ENCODE data around the gene TSPAN18.

TSPAN18 gene

DNA sequence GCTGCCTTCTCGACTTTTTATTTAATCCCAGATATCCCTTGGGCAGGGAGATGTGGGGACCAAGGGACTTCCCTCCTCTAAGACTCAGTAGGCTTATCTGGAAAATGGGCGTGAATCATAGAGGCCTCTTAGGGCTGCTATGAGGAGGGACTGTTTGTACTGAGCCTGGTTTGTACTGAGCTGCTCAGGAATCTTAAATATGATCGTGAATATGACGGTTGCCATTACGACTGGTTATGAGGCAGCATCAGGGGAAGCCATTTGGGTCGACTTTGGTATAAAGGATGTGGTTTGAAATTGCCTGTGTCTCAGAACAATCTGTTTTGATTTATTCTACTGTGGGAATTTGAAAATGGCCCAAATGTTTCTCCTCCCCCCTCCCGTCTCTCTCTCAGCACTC, 20.6 kb downstream of the TSPAN18 start:
- H3K36me3 ChIP-seq (replicated peaks; ENCODE audit: insufficient read depth, low read length) = no peaks in the 10 kb centered on the region
- H3K9me3 ChIP-seq (replicated peaks; ENCODE audit: insufficient read depth, low read length) = no peaks in the 10 kb centered on the region
- no peaks in the 10 kb centered on the region for H4K20me1 ChIP-seq (ENCODE audit: insufficient read depth, low read length)
- no peak overlapping the region for H3K4me2 ChIP-seq (ENCODE audit: low read depth, low read length)
- H3F3A ChIP-seq (ENCODE audit: insufficient read depth, low read length) = no peaks in the 10 kb centered on the region
- H3K9me2 ChIP-seq (replicated peaks; ENCODE audit: insufficient read depth, low read length) = no peaks in the 10 kb centered on the region
- DNase-seq = no peak
- H2AFZ ChIP-seq (ENCODE audit: low read length) = no peak overlapping the region
- H3K9ac ChIP-seq (ENCODE audit: low read length) = no peak overlapping the region
- H3K4me1 ChIP-seq (ENCODE audit: low read length) = no peaks in the 10 kb centered on the region
- H3K27me3 ChIP-seq (replicated peaks; ENCODE audit: insufficient read depth, low read length) = no peaks in the 10 kb centered on the region
- TF ChIP-seq EZH2phosphoT487 (IDR thresholded peaks at IDR 0.05; ENCODE audit: low read length) (no peak), EZH2 (optimal IDR thresholded peaks at IDR 0.05; ENCODE audit: low read depth, low read length) (no peak)
- TF ChIP-seq, protein P1, sequence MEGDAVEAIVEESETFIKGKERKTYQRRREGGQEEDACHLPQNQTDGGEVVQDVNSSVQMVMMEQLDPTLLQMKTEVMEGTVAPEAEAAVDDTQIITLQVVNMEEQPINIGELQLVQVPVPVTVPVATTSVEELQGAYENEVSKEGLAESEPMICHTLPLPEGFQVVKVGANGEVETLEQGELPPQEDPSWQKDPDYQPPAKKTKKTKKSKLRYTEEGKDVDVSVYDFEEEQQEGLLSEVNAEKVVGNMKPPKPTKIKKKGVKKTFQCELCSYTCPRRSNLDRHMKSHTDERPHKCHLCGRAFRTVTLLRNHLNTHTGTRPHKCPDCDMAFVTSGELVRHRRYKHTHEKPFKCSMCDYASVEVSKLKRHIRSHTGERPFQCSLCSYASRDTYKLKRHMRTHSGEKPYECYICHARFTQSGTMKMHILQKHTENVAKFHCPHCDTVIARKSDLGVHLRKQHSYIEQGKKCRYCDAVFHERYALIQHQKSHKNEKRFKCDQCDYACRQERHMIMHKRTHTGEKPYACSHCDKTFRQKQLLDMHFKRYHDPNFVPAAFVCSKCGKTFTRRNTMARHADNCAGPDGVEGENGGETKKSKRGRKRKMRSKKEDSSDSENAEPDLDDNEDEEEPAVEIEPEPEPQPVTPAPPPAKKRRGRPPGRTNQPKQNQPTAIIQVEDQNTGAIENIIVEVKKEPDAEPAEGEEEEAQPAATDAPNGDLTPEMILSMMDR (IDR thresholded peaks at IDR 0.05; ENCODE audit: low read length) = no peak
- H3K27ac ChIP-seq (ENCODE audit: low read length) = no peak overlapping the region
- no peaks in the 10 kb centered on the region for H3K79me2 ChIP-seq (ENCODE audit: low read length)
- H3K4me3 ChIP-seq (ENCODE audit: low read length) = no peak overlapping the region

DNA sequence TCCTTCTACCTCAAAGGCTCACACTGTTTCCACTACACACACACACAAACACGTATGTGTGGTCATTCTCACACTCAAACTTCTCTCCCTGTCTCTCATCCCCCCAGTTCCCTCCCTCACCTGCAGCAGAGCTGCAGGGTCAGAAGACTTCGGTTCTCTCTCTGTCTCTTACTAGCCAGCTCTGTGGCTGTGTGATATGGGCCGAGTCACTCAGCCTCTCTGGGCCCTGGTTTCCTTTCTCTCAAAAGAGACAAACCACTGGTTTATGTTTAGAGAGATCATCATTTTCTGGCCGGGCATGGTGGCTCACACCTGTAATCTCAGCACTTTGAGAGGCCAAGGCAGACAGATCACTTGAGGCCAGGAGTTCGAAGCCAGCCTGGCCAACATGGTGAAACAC, 21.1 kb downstream of the TSPAN18 start:
- no peaks in the 10 kb centered on the region for H3K27me3 ChIP-seq (replicated peaks; ENCODE audit: insufficient read depth, low read length)
- no peak overlapping the region for H3K27ac ChIP-seq (ENCODE audit: low read length)
- H3K79me2 ChIP-seq (ENCODE audit: low read length) = no peaks in the 10 kb centered on the region
- no peaks in the 10 kb centered on the region for H3K9me2 ChIP-seq (replicated peaks; ENCODE audit: insufficient read depth, low read length)
- no peak overlapping the region for H3K4me3 ChIP-seq (ENCODE audit: low read length)
- H3K4me1 ChIP-seq (ENCODE audit: low read length) = no peaks in the 10 kb centered on the region
- no peak for DNase-seq
- no peak for TF ChIP-seq EZH2phosphoT487 (IDR thresholded peaks at IDR 0.05; ENCODE audit: low read length)
- TF ChIP-seq, protein P1 (IDR thresholded peaks at IDR 0.05; ENCODE audit: low read length) = no peak
- TF ChIP-seq EZH2 (optimal IDR thresholded peaks at IDR 0.05; ENCODE audit: low read depth, low read length) = no peak
- H2AFZ ChIP-seq (ENCODE audit: low read length) = no peak overlapping the region
- H4K20me1 ChIP-seq (ENCODE audit: insufficient read depth, low read length) = no peaks in the 10 kb centered on the region
- no peak overlapping the region for H3K9ac ChIP-seq (ENCODE audit: low read length)
- H3K4me2 ChIP-seq (ENCODE audit: low read depth, low read length) = no peak overlapping the region
- H3F3A ChIP-seq (ENCODE audit: insufficient read depth, low read length) = no peaks in the 10 kb centered on the region
- no peaks in the 10 kb centered on the region for H3K36me3 ChIP-seq (replicated peaks; ENCODE audit: insufficient read depth, low read length)
- no peaks in the 10 kb centered on the region for H3K9me3 ChIP-seq (replicated peaks; ENCODE audit: insufficient read depth, low read length)

DNA sequence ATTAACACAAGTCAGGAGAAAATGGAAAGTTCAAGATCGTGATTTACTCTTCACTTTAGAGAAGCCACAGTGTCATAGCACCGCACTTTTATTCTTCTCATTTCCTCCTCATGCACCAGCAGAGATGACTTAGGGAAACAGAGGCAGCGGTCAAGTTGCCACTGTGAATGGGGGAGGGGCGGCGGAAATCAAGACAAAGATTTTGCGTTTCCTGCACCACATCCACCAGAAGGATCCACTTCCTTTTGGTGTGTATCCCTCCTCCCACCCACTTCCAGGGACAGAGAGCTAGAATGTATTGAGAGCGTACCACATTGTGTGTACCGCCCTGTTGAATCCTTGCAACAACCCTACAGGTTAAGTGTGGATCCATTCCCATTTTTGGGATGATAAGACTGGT, 21.8 kb downstream of the TSPAN18 start:
- H3F3A ChIP-seq (ENCODE audit: insufficient read depth, low read length) = no peaks in the 10 kb centered on the region
- no peaks in the 10 kb centered on the region for H3K9me3 ChIP-seq (replicated peaks; ENCODE audit: insufficient read depth, low read length)
- DNase-seq = no peak
- H3K36me3 ChIP-seq (replicated peaks; ENCODE audit: insufficient read depth, low read length) = no peaks in the 10 kb centered on the region
- H2AFZ ChIP-seq (ENCODE audit: low read length) = no peak overlapping the region
- H3K9me2 ChIP-seq (replicated peaks; ENCODE audit: insufficient read depth, low read length) = no peaks in the 10 kb centered on the region
- no peak overlapping the region for H3K27ac ChIP-seq (ENCODE audit: low read length)
- no peaks in the 10 kb centered on the region for H3K27me3 ChIP-seq (replicated peaks; ENCODE audit: insufficient read depth, low read length)
- no peak overlapping the region for H3K4me2 ChIP-seq (ENCODE audit: low read depth, low read length)
- no peak overlapping the region for H3K4me3 ChIP-seq (ENCODE audit: low read length)
- H4K20me1 ChIP-seq (ENCODE audit: insufficient read depth, low read length) = no peaks in the 10 kb centered on the region
- H3K79me2 ChIP-seq (ENCODE audit: low read length) = no peaks in the 10 kb centered on the region
- no peak for TF ChIP-seq EZH2 (optimal IDR thresholded peaks at IDR 0.05; ENCODE audit: low read depth, low read length)
- TF ChIP-seq EZH2phosphoT487 (IDR thresholded peaks at IDR 0.05; ENCODE audit: low read length) = no peak
- TF ChIP-seq, protein P1 (IDR thresholded peaks at IDR 0.05; ENCODE audit: low read length) = no peak
- H3K9ac ChIP-seq (ENCODE audit: low read length) = no peak overlapping the region
- no peaks in the 10 kb centered on the region for H3K4me1 ChIP-seq (ENCODE audit: low read length)
